ENCODE data around the gene MB.

DNA sequence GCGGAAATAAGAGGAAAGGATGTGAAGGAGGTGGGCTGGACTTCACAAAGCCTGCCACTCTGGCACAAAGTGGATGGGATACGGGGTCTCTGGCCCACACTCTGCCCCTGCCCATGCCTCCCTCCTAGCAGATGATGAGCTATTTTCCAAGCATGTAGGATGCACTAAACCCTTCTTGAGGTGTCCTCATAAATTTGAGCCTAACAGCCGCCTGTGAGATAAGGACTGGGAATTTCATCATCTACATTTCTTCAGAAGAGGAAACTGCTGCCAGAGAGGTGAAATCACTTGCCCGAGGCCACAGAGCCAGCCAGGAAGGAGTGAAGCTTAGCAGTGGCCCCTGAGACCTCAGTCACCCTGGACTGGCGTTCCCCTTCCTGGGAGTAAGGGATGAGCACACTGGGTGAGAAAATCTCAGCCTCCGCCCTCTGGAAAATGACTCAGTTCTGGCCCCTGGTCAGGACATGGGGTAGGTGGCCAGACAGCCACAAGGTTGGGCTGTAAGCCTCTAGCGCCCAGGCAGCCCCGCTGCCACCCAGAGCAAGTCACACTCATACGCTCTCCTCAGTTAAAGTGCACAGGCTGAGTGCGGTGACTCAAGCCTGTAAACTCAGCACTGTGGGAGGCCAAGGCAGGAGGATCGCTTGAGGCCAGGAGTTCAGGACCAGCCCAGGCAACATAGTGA lies 27.9 kb downstream of the MB start:
- TF ChIP-seq, protein P1, sequence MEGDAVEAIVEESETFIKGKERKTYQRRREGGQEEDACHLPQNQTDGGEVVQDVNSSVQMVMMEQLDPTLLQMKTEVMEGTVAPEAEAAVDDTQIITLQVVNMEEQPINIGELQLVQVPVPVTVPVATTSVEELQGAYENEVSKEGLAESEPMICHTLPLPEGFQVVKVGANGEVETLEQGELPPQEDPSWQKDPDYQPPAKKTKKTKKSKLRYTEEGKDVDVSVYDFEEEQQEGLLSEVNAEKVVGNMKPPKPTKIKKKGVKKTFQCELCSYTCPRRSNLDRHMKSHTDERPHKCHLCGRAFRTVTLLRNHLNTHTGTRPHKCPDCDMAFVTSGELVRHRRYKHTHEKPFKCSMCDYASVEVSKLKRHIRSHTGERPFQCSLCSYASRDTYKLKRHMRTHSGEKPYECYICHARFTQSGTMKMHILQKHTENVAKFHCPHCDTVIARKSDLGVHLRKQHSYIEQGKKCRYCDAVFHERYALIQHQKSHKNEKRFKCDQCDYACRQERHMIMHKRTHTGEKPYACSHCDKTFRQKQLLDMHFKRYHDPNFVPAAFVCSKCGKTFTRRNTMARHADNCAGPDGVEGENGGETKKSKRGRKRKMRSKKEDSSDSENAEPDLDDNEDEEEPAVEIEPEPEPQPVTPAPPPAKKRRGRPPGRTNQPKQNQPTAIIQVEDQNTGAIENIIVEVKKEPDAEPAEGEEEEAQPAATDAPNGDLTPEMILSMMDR (IDR thresholded peaks at IDR 0.05) = no peak
- TF ChIP-seq EZH2 (IDR thresholded peaks at IDR 0.05; ENCODE audit: borderline replicate concordance, insufficient read depth, low read depth, low read length, poor library complexity, severe bottlenecking) = no peak
